ENCODE results near the gene FSCN2. TPM values are rescaled to one million over a fixed set of nuclear protein-coding genes. Genes with fewer than 3 reads are reported as not detected.

FSCN2 gene
- total RNA-seq, 1 experiment from 2014 or later = 0.31 TPM

DNA sequence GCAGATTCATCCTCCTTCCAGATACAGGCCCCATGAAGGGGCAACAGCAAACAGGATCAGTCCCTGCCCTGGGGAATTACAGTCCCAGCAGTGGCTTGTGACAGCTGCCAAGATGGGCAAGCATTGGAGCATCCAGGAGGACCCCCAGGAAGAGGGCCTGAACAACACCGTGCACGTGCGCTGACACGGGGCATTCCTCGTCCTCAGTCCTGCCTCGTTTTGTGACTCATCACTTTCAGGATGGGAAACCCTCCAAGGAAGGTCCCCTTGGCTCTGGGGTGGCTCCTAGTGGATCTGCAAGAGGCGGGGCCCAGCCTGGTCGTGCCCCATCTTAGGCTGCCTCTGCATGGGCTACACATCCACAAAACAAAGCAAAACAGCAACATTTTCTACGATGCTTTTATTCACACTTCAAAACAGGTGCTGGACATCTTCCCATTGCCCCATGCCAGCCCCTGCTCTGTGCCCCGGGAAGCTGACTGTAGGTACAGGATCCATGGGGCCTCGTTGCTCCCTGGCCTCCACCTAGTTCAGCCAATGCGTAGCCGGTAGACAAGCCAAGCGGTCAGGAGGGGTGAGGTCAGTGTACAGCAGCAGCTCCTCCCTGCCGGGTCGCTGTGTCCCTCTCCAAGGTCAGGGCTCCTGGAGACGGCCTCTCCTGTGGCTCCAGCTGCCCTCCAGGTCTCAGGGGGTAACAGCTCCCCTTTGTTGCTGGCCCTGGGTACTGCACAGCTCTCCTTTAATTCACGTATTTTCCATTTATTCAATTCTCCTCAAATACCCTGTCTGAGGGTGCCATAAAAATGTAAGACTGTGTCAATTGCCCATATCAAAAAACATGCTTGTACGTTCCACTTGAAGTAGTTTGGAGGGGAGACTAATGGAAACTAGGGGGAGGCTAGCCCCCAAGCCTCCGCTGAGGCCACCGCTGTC, 47.8 kb upstream of the FSCN2 start:
- Mint-ChIP-seq H3K27ac (no peak overlapping the region), H3K4me3 (no peak overlapping the region), H3K9me3 (no peaks in the 10 kb centered on the region), H3K4me1 (peaks cover 4% of the 10 kb centered on the region; the same call in 1 of the 2 replicates), H3K27me3 (ENCODE audit: low read depth) (peaks cover 56% of the 10 kb centered on the region), H3K36me3 (no peaks in the 10 kb centered on the region)
- POLR2A ChIA-PET = no interaction called here
- ATAC-seq (no peak), DNase-seq (ENCODE audit: low spot score) (no peak)
- TF ChIP-seq, protein P1, sequence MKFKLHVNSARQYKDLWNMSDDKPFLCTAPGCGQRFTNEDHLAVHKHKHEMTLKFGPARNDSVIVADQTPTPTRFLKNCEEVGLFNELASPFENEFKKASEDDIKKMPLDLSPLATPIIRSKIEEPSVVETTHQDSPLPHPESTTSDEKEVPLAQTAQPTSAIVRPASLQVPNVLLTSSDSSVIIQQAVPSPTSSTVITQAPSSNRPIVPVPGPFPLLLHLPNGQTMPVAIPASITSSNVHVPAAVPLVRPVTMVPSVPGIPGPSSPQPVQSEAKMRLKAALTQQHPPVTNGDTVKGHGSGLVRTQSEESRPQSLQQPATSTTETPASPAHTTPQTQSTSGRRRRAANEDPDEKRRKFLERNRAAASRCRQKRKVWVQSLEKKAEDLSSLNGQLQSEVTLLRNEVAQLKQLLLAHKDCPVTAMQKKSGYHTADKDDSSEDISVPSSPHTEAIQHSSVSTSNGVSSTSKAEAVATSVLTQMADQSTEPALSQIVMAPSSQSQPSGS (CRISPR knock-in tag; IDR thresholded peaks at IDR 0.05; ENCODE audit: borderline replicate concordance, low read depth) = no peak
- no peak for TF ChIP-seq NR3C1 (CRISPR knock-in tag; conservative IDR thresholded peaks at IDR 0.05; ENCODE audit: low read depth)
- no peak for TF ChIP-seq KAT7 (CRISPR knock-in tag; IDR thresholded peaks at IDR 0.05; ENCODE audit: borderline replicate concordance)
- TF ChIP-seq, protein P2, sequence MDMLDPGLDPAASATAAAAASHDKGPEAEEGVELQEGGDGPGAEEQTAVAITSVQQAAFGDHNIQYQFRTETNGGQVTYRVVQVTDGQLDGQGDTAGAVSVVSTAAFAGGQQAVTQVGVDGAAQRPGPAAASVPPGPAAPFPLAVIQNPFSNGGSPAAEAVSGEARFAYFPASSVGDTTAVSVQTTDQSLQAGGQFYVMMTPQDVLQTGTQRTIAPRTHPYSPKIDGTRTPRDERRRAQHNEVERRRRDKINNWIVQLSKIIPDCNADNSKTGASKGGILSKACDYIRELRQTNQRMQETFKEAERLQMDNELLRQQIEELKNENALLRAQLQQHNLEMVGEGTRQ (CRISPR knock-in tag; IDR thresholded peaks at IDR 0.05) = no peak
- TF ChIP-seq NFYB (CRISPR knock-in tag; conservative IDR thresholded peaks at IDR 0.05; ENCODE audit: low read depth) = no peak
- TF ChIP-seq, protein P3, sequence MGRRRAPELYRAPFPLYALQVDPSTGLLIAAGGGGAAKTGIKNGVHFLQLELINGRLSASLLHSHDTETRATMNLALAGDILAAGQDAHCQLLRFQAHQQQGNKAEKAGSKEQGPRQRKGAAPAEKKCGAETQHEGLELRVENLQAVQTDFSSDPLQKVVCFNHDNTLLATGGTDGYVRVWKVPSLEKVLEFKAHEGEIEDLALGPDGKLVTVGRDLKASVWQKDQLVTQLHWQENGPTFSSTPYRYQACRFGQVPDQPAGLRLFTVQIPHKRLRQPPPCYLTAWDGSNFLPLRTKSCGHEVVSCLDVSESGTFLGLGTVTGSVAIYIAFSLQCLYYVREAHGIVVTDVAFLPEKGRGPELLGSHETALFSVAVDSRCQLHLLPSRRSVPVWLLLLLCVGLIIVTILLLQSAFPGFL (CRISPR knock-in tag; IDR thresholded peaks at IDR 0.05; ENCODE audit: borderline replicate concordance) = no peak
- no peak for TF ChIP-seq NR2C2 (CRISPR knock-in tag; IDR thresholded peaks at IDR 0.05)
- TF ChIP-seq ZNF263 (CRISPR knock-in tag; IDR thresholded peaks at IDR 0.05; ENCODE audit: low read depth) = no peak
- no peak for TF ChIP-seq SMAD3 (CRISPR knock-in tag; IDR thresholded peaks at IDR 0.05; ENCODE audit: borderline replicate concordance)
- TF ChIP-seq, protein P4, sequence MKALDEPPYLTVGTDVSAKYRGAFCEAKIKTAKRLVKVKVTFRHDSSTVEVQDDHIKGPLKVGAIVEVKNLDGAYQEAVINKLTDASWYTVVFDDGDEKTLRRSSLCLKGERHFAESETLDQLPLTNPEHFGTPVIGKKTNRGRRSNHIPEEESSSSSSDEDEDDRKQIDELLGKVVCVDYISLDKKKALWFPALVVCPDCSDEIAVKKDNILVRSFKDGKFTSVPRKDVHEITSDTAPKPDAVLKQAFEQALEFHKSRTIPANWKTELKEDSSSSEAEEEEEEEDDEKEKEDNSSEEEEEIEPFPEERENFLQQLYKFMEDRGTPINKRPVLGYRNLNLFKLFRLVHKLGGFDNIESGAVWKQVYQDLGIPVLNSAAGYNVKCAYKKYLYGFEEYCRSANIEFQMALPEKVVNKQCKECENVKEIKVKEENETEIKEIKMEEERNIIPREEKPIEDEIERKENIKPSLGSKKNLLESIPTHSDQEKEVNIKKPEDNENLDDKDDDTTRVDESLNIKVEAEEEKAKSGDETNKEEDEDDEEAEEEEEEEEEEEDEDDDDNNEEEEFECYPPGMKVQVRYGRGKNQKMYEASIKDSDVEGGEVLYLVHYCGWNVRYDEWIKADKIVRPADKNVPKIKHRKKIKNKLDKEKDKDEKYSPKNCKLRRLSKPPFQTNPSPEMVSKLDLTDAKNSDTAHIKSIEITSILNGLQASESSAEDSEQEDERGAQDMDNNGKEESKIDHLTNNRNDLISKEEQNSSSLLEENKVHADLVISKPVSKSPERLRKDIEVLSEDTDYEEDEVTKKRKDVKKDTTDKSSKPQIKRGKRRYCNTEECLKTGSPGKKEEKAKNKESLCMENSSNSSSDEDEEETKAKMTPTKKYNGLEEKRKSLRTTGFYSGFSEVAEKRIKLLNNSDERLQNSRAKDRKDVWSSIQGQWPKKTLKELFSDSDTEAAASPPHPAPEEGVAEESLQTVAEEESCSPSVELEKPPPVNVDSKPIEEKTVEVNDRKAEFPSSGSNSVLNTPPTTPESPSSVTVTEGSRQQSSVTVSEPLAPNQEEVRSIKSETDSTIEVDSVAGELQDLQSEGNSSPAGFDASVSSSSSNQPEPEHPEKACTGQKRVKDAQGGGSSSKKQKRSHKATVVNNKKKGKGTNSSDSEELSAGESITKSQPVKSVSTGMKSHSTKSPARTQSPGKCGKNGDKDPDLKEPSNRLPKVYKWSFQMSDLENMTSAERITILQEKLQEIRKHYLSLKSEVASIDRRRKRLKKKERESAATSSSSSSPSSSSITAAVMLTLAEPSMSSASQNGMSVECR (CRISPR knock-in tag; IDR thresholded peaks at IDR 0.05; ENCODE audit: borderline replicate concordance) = no peak
- no peak for TF ChIP-seq ZNF219 (CRISPR knock-in tag; IDR thresholded peaks at IDR 0.05; ENCODE audit: borderline replicate concordance)
- TF ChIP-seq, protein P5, sequence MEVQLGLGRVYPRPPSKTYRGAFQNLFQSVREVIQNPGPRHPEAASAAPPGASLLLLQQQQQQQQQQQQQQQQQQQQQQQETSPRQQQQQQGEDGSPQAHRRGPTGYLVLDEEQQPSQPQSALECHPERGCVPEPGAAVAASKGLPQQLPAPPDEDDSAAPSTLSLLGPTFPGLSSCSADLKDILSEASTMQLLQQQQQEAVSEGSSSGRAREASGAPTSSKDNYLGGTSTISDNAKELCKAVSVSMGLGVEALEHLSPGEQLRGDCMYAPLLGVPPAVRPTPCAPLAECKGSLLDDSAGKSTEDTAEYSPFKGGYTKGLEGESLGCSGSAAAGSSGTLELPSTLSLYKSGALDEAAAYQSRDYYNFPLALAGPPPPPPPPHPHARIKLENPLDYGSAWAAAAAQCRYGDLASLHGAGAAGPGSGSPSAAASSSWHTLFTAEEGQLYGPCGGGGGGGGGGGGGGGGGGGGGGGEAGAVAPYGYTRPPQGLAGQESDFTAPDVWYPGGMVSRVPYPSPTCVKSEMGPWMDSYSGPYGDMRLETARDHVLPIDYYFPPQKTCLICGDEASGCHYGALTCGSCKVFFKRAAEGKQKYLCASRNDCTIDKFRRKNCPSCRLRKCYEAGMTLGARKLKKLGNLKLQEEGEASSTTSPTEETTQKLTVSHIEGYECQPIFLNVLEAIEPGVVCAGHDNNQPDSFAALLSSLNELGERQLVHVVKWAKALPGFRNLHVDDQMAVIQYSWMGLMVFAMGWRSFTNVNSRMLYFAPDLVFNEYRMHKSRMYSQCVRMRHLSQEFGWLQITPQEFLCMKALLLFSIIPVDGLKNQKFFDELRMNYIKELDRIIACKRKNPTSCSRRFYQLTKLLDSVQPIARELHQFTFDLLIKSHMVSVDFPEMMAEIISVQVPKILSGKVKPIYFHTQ (CRISPR knock-in tag; IDR thresholded peaks at IDR 0.05) = no peak
- no peak for TF ChIP-seq GTF2I (CRISPR knock-in tag; conservative IDR thresholded peaks at IDR 0.05)
- no peak for TF ChIP-seq JUN (CRISPR knock-in tag; IDR thresholded peaks at IDR 0.05)
- TF ChIP-seq MXD4 (CRISPR knock-in tag; IDR thresholded peaks at IDR 0.05; ENCODE audit: borderline replicate concordance) = no peak
- CTCF ChIA-PET = interaction anchor here (1.6 to 2.7 kb wide), 4 partner anchors 40 to 171 kb away, joined by 3 to 8 read pairs (median 6); no protein-coding TSS in a partner anchor
